DND-41 (cell line): ENCODE measurements around the gene NFIA.

ENCODE experiments used
- CTCF ChIP-seq: IDR thresholded peaks from 2 replicates; pipeline ENCODE4 v1.5.1; 2012; ENCODE audit warnings: borderline replicate concordance, low read length, moderate library complexity, mild to moderate bottlenecking; ENCODE audit not compliant: poor library complexity, severe bottlenecking; ENCODE audit errors: extremely low read depth
- EZH2 ChIP-seq: IDR thresholded peaks from 3 replicates; pipeline ENCODE4 v1.6.1; 2012; ENCODE audit warnings: borderline replicate concordance, low read depth, mild to moderate bottlenecking, moderate library complexity, low read length, inconsistent platforms; ENCODE audit not compliant: severe bottlenecking

- no peak for TF ChIP-seq CTCF
- no peak for TF ChIP-seq EZH2
Measured at GRCh38 chr1:61487801-61488200, 405.4 kb downstream of the NFIA start.
